Medulla oblongata (tissue), 1 donor: ENCODE measurements around the gene NFATC1.

ENCODE experiments used
- DNase-seq: peaks from one replicate; pipeline ENCODE4 v3.0.0-alpha.2; 2015; ENCODE audit errors: extremely low spot score

NFATC1 gene

DNA sequence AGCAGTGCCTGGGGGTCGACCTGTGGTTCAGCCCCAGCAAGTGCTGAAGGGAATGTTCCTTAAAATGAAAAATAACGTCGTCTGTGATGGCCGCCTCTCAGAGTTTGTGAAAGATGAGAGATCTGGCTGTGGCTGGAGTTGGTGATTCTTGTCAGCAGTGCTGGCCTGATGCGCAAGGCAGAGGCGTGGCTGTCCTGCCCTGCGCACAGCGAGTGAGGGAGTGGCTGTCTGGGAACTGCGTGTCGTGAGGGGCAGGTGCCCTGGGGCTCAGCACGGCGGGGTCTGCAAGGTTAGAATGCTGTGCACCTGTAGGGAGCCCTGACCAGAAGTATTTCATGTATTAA, 8.8 kb downstream of the NFATC1 start:
- no peak for DNase-seq

- DNase-seq: no peak
Observed at GRCh38 chr18:79405019-79405780, 9.5 kb downstream of the NFATC1 start.

DNA sequence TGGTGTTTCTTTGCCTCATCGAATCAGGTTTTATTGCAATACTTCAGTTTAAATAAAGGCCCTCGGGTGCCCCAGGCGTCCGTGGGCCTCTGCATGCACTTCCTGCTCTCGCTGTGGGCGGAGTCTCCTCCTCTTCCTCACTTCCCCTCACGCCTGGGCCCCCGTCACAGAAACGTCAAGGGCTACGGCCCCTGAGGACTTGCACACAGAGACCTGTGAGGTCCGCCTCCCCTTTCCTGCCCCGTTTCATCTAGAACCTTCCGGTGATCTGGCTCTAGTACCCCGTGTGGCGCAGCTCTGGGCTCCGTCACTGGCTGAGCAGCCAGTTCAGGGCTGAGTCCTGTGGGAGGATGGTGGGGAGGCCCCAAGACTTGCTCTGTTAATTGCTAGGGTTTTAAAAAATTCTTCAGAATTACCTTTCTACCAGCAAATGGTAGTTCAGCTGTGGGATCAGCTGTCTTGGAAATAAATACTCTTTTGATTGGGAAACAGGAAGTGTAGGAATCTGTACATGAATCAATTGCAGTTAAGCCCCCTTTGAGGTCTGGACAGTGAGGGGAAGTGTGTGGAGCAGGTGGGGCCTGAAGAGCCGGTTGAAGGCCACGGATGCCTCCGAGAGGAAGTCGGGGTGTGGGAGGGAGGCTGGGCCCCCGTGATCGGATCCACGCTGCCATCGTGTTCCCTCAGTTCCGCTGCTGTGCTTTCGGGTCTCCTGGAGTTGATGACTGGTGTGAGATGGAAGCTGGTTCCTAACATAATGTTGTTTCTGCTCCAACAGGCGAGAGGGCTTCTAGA, 10.2 kb downstream of the NFATC1 start:
- DNase-seq: peak; percentile 81

- no peak for DNase-seq
Observed at GRCh38 chr18:79406708-79407107, 11.0 kb downstream of the NFATC1 start.

DNA sequence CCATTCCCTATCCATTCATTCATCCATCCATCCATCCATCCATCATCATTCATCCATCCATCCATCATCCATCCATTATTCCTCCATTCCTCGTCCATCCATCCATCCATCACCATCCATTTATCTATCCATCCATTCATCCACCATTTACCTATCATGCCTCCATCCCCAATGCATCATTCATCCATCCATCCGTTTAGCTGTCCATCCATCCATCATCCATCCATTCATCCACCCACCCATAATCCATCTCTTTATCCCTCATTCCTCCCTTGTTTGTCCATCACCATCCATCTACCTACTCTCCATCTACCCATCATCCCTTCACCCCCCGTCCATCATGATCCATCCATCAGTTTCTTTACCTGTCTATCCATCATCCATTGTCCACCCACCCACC, 13.6 kb downstream of the NFATC1 start:
- DNase-seq: no peak

DNA sequence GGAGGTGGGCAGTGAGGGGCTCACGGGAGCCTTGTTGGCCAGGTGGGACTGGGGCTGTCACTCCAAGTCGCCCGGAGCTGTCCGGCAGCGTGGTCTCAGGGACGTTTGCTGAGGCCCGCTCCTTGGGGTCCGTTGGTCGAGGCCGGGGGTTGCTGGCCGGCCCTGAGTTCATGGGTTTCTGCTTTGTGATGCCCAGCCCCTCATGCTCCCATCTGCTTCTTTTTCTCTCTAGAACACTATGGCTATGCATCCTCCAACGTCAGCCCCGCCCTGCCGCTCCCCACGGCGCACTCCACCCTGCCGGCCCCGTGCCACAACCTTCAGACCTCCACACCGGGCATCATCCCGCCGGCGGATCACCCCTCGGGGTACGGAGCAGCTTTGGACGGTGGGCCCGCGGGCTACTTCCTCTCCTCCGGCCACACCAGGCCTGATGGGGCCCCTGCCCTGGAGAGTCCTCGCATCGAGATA, 14.5 kb downstream of the NFATC1 start:
- DNase-seq: no peak

DNA sequence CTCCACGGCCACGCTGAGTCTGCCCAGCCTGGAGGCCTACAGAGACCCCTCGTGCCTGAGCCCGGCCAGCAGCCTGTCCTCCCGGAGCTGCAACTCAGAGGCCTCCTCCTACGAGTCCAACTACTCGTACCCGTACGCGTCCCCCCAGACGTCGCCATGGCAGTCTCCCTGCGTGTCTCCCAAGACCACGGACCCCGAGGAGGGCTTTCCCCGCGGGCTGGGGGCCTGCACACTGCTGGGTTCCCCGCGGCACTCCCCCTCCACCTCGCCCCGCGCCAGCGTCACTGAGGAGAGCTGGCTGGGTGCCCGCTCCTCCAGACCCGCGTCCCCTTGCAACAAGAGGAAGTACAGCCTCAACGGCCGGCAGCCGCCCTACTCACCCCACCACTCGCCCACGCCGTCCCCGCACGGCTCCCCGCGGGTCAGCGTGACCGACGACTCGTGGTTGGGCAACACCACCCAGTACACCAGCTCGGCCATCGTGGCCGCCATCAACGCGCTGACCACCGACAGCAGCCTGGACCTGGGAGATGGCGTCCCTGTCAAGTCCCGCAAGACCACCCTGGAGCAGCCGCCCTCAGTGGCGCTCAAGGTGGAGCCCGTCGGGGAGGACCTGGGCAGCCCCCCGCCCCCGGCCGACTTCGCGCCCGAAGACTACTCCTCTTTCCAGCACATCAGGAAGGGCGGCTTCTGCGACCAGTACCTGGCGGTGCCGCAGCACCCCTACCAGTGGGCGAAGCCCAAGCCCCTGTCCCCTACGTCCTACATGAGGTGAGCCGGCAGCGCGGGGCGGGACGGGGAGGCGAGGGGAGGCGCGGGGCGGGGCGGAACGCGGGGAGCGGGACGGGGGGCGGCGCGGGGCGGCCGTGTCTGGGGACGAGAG, 15.2 kb downstream of the NFATC1 start:
- DNase-seq: no peak

GRCh38 chr18:79411614-79412526, 16.1 kb downstream of the NFATC1 start:
- DNase-seq: no peak

GRCh38 chr18:79413025-79413424, 17.3 kb downstream of the NFATC1 start:
- no peak for DNase-seq

- DNase-seq: no peak
Observed at GRCh38 chr18:79413426-79413825, 17.7 kb downstream of the NFATC1 start.

- no peak for DNase-seq
Observed at GRCh38 chr18:79413901-79414300, 18.2 kb downstream of the NFATC1 start.

GRCh38 chr18:79416022-79416676, 20.4 kb downstream of the NFATC1 start:
- no peak for DNase-seq

DNA sequence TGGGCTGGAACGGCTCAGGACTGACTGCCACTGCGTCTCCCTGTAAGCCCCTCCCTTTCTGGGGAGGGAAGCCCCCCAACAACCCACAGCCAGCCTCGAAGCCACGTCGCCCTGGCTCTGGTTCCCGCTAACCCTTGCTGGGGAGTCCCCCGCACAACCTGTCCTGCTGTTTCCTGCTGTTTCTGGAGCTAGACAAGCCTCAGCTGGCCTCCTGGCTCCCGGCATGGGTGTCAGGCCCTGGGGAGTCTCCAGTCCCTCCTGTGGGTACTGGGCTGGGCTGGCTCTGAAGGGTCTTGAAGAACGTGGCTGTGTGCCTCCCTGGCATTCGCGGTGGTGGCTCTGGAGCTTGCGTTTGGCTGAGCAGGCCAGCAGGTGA, 20.9 kb downstream of the NFATC1 start:
- no peak for DNase-seq

DNA sequence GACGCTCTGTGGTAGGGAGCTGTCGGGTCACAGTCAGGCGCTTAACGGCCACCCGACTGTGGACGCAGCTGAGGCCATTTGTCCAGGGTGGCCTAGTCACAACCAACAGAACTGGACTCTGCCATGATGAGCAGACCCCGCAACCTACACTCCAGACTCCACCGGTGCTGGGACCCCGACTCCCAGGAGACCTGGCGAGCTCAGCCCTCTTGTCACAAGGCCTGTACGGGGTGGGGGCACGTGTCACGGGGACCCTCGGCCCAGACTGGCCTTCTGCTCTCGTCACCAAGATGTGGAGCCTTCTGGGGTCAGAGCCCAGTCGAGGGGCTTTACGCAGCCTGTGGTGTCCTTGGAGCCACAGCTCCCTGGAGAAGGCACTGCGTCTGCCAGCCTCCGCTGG, 22.5 kb downstream of the NFATC1 start:
- DNase-seq: no peak

- no peak for DNase-seq
Observed at GRCh38 chr18:79418642-79419041, 22.9 kb downstream of the NFATC1 start.

GRCh38 chr18:79420033-79420745, 24.5 kb downstream of the NFATC1 start:
- no peak for DNase-seq

GRCh38 chr18:79421275-79421857, 25.6 kb downstream of the NFATC1 start:
- DNase-seq: no peak

DNA sequence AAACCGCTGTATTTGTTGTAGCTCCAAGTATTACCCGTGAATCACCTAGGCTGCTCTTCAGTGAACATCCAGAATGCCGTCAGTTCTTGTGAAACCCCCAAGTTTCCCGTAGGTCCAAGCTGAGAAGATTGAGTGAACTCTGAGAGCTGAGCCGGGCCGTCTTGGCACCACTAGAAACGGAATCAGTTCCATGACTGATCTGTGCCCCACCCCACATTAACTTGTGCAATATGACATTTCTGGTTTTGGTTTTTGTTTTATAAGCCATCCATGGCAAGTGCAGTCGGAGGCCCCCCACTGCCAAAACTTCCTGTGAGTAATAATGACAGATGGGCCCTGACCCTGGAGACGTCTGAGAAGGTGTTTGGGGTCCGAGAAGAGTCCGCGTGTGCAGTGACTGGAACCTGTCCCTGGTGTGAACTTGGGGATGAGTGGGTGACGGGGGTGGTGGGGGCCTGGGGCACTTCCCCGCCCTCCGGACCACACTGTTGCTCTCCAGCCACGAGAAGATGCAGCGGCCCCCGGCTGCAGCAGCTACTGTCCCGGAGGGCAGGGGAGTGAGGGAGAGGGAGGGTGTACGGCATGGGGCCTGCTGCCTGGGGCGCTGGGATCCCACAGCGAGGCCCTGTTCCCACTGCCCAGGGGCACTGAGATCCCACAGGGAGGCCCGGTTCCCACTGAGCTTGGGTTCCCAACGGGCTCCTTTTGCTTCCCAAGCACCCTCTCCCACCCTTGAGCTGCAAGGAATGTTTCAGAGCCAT, 26.5 kb downstream of the NFATC1 start:
- DNase-seq: no peak

- DNase-seq: no peak
Observed at GRCh38 chr18:79422783-79423165, 27.0 kb downstream of the NFATC1 start.
